ENCODE measurements around the gene TLCD3B. TPM values are rescaled to one million over a fixed set of nuclear protein-coding genes. Genes with fewer than 3 reads are reported as not detected.

TLCD3B gene
- total RNA-seq, 1 experiment from 2014 or later: 20.9 TPM

GRCh38 chr16:30068750-30069610 is 37.9 kb upstream of the TLCD3B start:
- no peak for DNase-seq
- no peaks in the 10 kb centered on the region for H3K9me3 ChIP-seq (ENCODE audit: control insufficient read depth, low read depth, low read length)
- peaks cover 7% of the 10 kb centered on the region for H3K79me1 ChIP-seq (ENCODE audit: insufficient read depth, low read depth, low read length, poor library complexity, severe bottlenecking)
- H3K4ac ChIP-seq (ENCODE audit: low read depth, low read length): no peak overlapping the region
- no peaks in the 10 kb centered on the region; the same call in 1 of the 2 replicates for H3K4me1 ChIP-seq (ENCODE audit: insufficient read depth, low read length)
- no peak overlapping the region for H4K8ac ChIP-seq (replicated peaks; ENCODE audit: insufficient read length, low read depth, low read length)
- no peak overlapping the region for H2BK20ac ChIP-seq (ENCODE audit: low read depth, low read length, poor library complexity, severe bottlenecking)
- H3K56ac ChIP-seq (ENCODE audit: insufficient read length, low read depth, low read length): no peak overlapping the region
- peaks cover 10% of the 10 kb centered on the region for H3K23me2 ChIP-seq (ENCODE audit: insufficient read length, low read depth, low read length, poor library complexity, severe bottlenecking)
- no peak overlapping the region for H3K23ac ChIP-seq (ENCODE audit: insufficient read length, low read depth, low read length)
- no peak overlapping the region for H2BK15ac ChIP-seq (ENCODE audit: low read depth, low read length)
- no peak overlapping the region for H2BK5ac ChIP-seq (ENCODE audit: insufficient read length, low read length)
- no peak overlapping the region for H4K5ac ChIP-seq (ENCODE audit: insufficient read length, low read depth, low read length)
- H3K27ac Mint-ChIP-seq: peak overlapping the region in 2 of 3 experiments; percentile 57 to 70; a peak in 1 of 7 replicates
- peaks cover 12% of the 10 kb centered on the region; the same call in 1 of the 2 replicates for H3K79me2 ChIP-seq (ENCODE audit: insufficient read depth, low read length)
- peak overlapping the region in 1 of 2 experiments; percentile 50; a peak in 2 of 5 replicates for H3K4me3 Mint-ChIP-seq
- H3K9me3 Mint-ChIP-seq: no peaks in the 10 kb centered on the region; a peak in 1 of 5 replicates
- no peak overlapping the region for H3K4me2 ChIP-seq (ENCODE audit: insufficient read depth, insufficient read length, low read length)
- no peak overlapping the region for H3K18ac ChIP-seq (ENCODE audit: insufficient read length, low read depth, low read length)
- H3K27me3 ChIP-seq (ENCODE audit: insufficient read depth, low read length): no peaks in the 10 kb centered on the region
- H4K20me1 ChIP-seq (ENCODE audit: control insufficient read depth, insufficient read depth, insufficient read length): no peaks in the 10 kb centered on the region
- H3K27ac ChIP-seq (ENCODE audit: insufficient read length, low read depth, low read length): no peak overlapping the region
- H3K4me1 Mint-ChIP-seq: peaks cover 11 to 22% of the 10 kb centered on the region in 2 experiments
- no peak overlapping the region for H2BK12ac ChIP-seq (ENCODE audit: insufficient read length, low read depth, low read length)
- no peaks in the 10 kb centered on the region; the same call in 1 of the 2 replicates for H3K27me3 Mint-ChIP-seq (ENCODE audit: low read depth)
- H3K36me3 Mint-ChIP-seq (ENCODE audit: insufficient read depth in 1 of 3, low read depth in 3 of 3): peaks cover 51 to 72% (median 58%) of the 10 kb centered on the region in 3 experiments
- H4K91ac ChIP-seq (ENCODE audit: insufficient read length, low read depth, low read length): no peak overlapping the region
- no peak overlapping the region for H2AFZ ChIP-seq (ENCODE audit: low read length)
- H3T11ph ChIP-seq (ENCODE audit: low read length): no peak overlapping the region
- H3K9ac ChIP-seq (ENCODE audit: extremely low read depth, insufficient read length, low read length): no peak overlapping the region
- peak; percentile 53; the same call in 2 of the 3 replicates for TF ChIP-seq CTCF (conservative IDR thresholded peaks at IDR 0.05)
- H2AK5ac ChIP-seq (ENCODE audit: insufficient read length, low read length): no peak overlapping the region
- no peak overlapping the region for H2BK120ac ChIP-seq (ENCODE audit: low read depth, low read length, poor library complexity, severe bottlenecking)
- WGBS (ENCODE audit: extremely low coverage, insufficient read length, low lambda C conversion rate): no CpG with 5 or more reads among the region's 17 CpGs
- no peak overlapping the region for H3K14ac ChIP-seq (ENCODE audit: insufficient read depth, low read length)

All from H9 (cell line).